ENCODE data around the gene SERPINB4. TPM values are rescaled to one million over a fixed set of nuclear protein-coding genes. Genes with fewer than 3 reads are reported as not detected.

The SERPINB4 gene
- total RNA-seq: not detected in 2 replicates

DNA sequence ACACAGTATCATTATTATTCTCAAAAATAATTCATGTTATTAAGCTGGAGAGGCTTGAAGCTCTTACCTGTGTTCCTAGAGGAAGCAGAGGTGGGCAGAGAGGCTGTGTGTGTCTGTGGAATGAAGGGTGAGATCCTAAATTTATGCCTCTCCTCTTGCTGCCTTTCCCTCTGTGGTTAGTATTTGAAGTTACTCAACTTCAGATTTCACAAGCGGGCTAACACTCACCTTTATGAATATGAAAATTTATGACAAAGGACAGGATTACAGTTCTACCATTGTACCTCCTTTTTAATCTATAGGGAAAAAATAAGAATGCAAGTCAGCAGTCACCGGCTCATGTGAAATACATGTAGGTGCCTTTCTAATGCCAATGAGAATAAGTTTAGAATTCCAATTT lies at the start of gene SERPINB4:
Gene SERPINB4, minus strand, starts transcription at position 115 of the 400 bp plus-strand sequence. CDS start 679 bp downstream, outside the sequence.

DNA sequence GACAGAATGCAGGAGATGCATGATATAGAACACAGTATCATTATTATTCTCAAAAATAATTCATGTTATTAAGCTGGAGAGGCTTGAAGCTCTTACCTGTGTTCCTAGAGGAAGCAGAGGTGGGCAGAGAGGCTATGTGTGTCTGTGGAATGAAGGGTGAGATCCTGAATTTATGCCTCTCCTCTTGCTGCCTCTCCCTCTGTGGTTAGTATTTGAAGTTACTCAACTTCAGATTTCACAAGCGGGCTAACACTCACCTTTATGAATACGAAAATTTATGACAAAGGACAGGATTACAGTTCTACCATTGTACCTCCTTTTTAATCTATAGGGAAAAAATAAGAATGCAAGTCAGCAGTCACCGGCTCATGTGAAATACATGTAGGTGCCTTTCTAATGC lies 17.7 kb upstream of the SERPINB4 start, which contains the start of gene SERPINB3:
Gene SERPINB3, minus strand, starts transcription at position 144 of the 400 bp plus-strand sequence. CDS start 677 bp downstream, outside the sequence.

Other genes starting within 250 kb of the SERPINB4 start
- 18.1 and 21.0 TPM in 2 replicates for gene VPS4B, start 221.8 kb downstream of the SERPINB4 start, total RNA-seq
- gene SERPINB5, start 167.3 kb downstream of the SERPINB4 start, total RNA-seq: 0.13 TPM in 1 of 2 replicates, not detected in the other
- gene SERPINB12, start 101.9 kb downstream of the SERPINB4 start, total RNA-seq: not detected in 2 replicates
- not detected in 2 replicates for gene SERPINB13, start 56.9 kb downstream of the SERPINB4 start, total RNA-seq
- gene SERPINB3, start 17.6 kb upstream of the SERPINB4 start, total RNA-seq: not detected in 2 replicates
- gene SERPINB11, start 58.7 kb upstream of the SERPINB4 start, total RNA-seq: not detected in 2 replicates
- gene SERPINB7, start 131.2 kb upstream of the SERPINB4 start, total RNA-seq: 4.4 TPM in 1 of 2 replicates, not detected in the other
- gene SERPINB2, start 243.4 kb upstream of the SERPINB4 start, total RNA-seq: 0.49 TPM in 1 of 2 replicates, not detected in the other